Testis (tissue), 3 donors: ENCODE data around the gene PNPLA1. TPM values are rescaled to one million over a fixed set of nuclear protein-coding genes. Genes with fewer than 3 reads are reported as not detected.
A peak's percentile ranks its signal among the peaks of the same experiment; 100 is the strongest.

Source experiments
- DNase-seq: peaks from one replicate; pipeline ENCODE4 v3.0.0-alpha.2; 2019
- H3K27ac ChIP-seq, 2 donors: fragments of 200-600 bp; sonication (generic); one replicate each; pipeline ENCODE4 v1.5.1; 2019
- H3K27me3 ChIP-seq: fragments of 200-600 bp; sonication (generic); one replicate; pipeline ENCODE4 v1.5.1; 2019
- H3K36me3 ChIP-seq: fragments of 200-600 bp; sonication (generic); one replicate; pipeline ENCODE4 v1.5.1; 2017; ENCODE audit warnings: low read depth; ENCODE audit errors: missing control alignments
- H3K4me1 ChIP-seq: fragments of 200-600 bp; sonication (generic); one replicate; pipeline ENCODE4 v1.5.1; 2019
- H3K4me3 ChIP-seq, 2 donors: fragments of 200-600 bp; sonication (generic); one replicate each; pipeline ENCODE4 v1.5.1; 2017 to 2019
- H3K9me3 ChIP-seq: fragments of 200-600 bp; sonication (generic); one replicate; pipeline ENCODE4 v1.5.1; 2017
- POLR2A ChIP-seq: fragments of 450-650 bp; IDR thresholded peaks from one replicate; pipeline ENCODE4 v1.6.1; 2017; ENCODE audit warnings: antibody characterized with exemption, mild to moderate bottlenecking, moderate library complexity
- WGBS, 2 donors: methylation state at CpG; one replicate each; pipeline ENCODE4 v1.1.5; 2018; 5-methylcytosine and 5-hydroxymethylcytosine counted together
- intact Hi-C: fragments of 100-400 bp; cut with DNase I; formaldehyde crosslinking; loops from one replicate; pipeline ENCODE4 v1.15.1; 2023; ENCODE audit warnings: low total_unique reads
- polyA plus RNA-seq: library from polyadenylated mRNA; stranded (reverse); fragments of 350-450 nt; fragmentation: Illumina TruSeq; extraction: RNeasy Lipid Tissue Mini Kit (QIAGEN cat#74804); gene quantifications from one replicate; pipeline ENCODE4 v1.2.3, GENCODE V29; 2014; ENCODE audit warnings: low read depth, low replicate concordance; ENCODE audit not compliant: insufficient read depth
- total RNA-seq, 2 donors: library from RNA; depleted of rRNA; stranded (reverse); fragments of >200 nt; gene quantifications; one replicate each; pipeline ENCODE4 v1.2.3, GENCODE V29; 2016
- TF ChIP-seq, protein P1 (sequence below), 3 experiments: fragments of 450-650 bp in 2 of 3; fragments of 200-600 bp in 1 of 3; sonication (generic) in 1 of 3; IDR thresholded peaks; one replicate each; pipeline ENCODE4 v1.5.1; 2016 to 2019; ENCODE audit warnings: antibody characterized with exemption in 3 of 3, mild to moderate bottlenecking in 2 of 3, moderate library complexity in 1 of 3

PNPLA1 gene
- total and polyA plus RNA-seq, 3 donors from 2014 or later = 2.1 to 3.5 (median 2.4) TPM

DNA sequence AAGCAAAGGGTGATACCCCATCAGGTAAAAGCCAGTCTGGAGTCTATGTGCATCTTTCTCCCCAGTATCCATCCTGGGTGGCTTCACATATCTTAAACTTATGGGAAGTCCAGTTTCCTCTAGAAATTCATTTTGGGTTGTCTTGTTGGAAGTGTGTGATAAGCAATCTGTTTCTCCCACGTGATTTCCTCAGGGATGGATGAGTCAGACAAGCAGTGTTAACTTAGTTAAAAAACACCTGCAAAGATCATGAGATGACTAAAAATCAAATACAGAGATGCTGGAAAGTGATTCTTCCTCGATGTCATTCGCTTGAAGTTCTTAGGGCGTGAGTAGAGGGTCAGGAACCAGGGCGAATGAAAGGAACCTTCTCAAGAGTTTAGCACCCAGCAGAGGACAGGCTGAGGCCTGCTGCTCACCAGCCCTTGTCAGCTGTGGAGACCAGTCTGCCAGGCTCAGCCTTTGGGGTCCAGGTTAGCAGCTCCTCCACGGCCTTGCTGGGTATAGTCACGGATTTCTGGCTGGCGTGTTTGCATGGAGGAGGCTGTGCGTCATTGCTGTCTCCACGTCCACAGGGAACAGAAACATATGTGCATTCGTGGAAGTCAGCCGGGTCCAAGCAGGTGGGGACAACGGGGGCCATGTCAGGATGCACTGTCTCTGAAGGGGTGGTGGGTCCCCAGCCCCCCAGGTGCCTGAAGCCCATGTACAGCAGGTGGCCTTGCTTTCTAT, 2.8 kb upstream of the PNPLA1 start:
- 94 to 96% methylated on average over 13 of the region's 13 CpGs for WGBS, 2 donors
- peaks cover 18% of the 10 kb centered on the region for H3K4me1 ChIP-seq
- H3K4me3 ChIP-seq = no peak overlapping the region
- DNase-seq = no peak
- intact Hi-C loops = no loop called here
- no peaks in the 10 kb centered on the region for H3K36me3 ChIP-seq
- no peaks in the 10 kb centered on the region for H3K27me3 ChIP-seq
- no peak for TF ChIP-seq POLR2A
- TF ChIP-seq, protein P1, sequence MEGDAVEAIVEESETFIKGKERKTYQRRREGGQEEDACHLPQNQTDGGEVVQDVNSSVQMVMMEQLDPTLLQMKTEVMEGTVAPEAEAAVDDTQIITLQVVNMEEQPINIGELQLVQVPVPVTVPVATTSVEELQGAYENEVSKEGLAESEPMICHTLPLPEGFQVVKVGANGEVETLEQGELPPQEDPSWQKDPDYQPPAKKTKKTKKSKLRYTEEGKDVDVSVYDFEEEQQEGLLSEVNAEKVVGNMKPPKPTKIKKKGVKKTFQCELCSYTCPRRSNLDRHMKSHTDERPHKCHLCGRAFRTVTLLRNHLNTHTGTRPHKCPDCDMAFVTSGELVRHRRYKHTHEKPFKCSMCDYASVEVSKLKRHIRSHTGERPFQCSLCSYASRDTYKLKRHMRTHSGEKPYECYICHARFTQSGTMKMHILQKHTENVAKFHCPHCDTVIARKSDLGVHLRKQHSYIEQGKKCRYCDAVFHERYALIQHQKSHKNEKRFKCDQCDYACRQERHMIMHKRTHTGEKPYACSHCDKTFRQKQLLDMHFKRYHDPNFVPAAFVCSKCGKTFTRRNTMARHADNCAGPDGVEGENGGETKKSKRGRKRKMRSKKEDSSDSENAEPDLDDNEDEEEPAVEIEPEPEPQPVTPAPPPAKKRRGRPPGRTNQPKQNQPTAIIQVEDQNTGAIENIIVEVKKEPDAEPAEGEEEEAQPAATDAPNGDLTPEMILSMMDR (IDR thresholded peaks at IDR 0.05) = no peak
- no peaks in the 10 kb centered on the region for H3K9me3 ChIP-seq
- no peak overlapping the region for H3K27ac ChIP-seq

- Histone ChIP-seq H3K4me1 (peaks cover 18% of the 10 kb centered on the region), H3K27ac (no peak overlapping the region), H3K27me3 (no peaks in the 10 kb centered on the region), H3K36me3 (no peaks in the 10 kb centered on the region), H3K9me3 (no peaks in the 10 kb centered on the region), H3K4me3 (no peak overlapping the region)
- no peak for TF ChIP-seq POLR2A
- TF ChIP-seq, protein P1 (IDR thresholded peaks at IDR 0.05) = no peak
- intact Hi-C loops = no loop called here
- no peak for DNase-seq
- WGBS, 2 donors = 91 to 93% methylated on average over 4 of the region's 4 CpGs
These were observed 2.0 kb upstream of the PNPLA1 start for GRCh38 chr6:36267731-36268477.

GRCh38 chr6:36268478-36269275, 1.2 kb upstream of the PNPLA1 start:
- H3K4me1 ChIP-seq = peaks cover 18% of the 10 kb centered on the region
- intact Hi-C loops = no loop called here
- peak; percentile 84 for DNase-seq
- no peaks in the 10 kb centered on the region for H3K27me3 ChIP-seq
- H3K27ac ChIP-seq = no peak overlapping the region
- H3K36me3 ChIP-seq = no peaks in the 10 kb centered on the region
- no peaks in the 10 kb centered on the region for H3K9me3 ChIP-seq
- H3K4me3 ChIP-seq = no peak overlapping the region
- TF ChIP-seq, protein P1 (IDR thresholded peaks at IDR 0.05) = no peak
- no peak for TF ChIP-seq POLR2A
- 49 to 68% methylated on average over 12 of the region's 12 CpGs for WGBS, 2 donors

GRCh38 chr6:36272234-36272633, 2.4 kb downstream of the PNPLA1 start:
- intact Hi-C loops = no loop called here
- WGBS, 2 donors = 91% methylated on average over 8 of the region's 8 CpGs
- no peak for TF ChIP-seq POLR2A
- TF ChIP-seq, protein P1 (IDR thresholded peaks at IDR 0.05) = no peak

More at GRCh38 chr6:36272234-36272633, 2.4 kb downstream of the PNPLA1 start:
- no peak overlapping the region for H3K4me3 ChIP-seq
- H3K4me1 ChIP-seq = peaks cover 21% of the 10 kb centered on the region
- H3K9me3 ChIP-seq = no peaks in the 10 kb centered on the region
- no peak overlapping the region for H3K27ac ChIP-seq
- DNase-seq = no peak
- H3K27me3 ChIP-seq = no peaks in the 10 kb centered on the region
- no peaks in the 10 kb centered on the region for H3K36me3 ChIP-seq
